Measurements from ENCODE around the gene FGGY. TPM values are rescaled to one million over a fixed set of nuclear protein-coding genes. Genes with fewer than 3 reads are reported as not detected.

The FGGY gene
- total RNA-seq, 2 donors from 2014 or later = 12.2 to 17.4 TPM

GRCh38 chr1:59266180-59266926, 30.5 kb upstream of the FGGY start:
- no peak overlapping the region for H3K4me3 ChIP-seq
- no peaks in the 10 kb centered on the region for H3K27me3 ChIP-seq
- intact Hi-C loops (cut with DNase I) = no loop called here
- no peaks in the 10 kb centered on the region for H3K4me1 ChIP-seq
- 76% methylated on average over 4 of the region's 4 CpGs for whole genome bisulfite sequencing, 2 donors
- no peaks in the 10 kb centered on the region for H3K9me3 ChIP-seq
- ATAC-seq = no peak
- DNase-seq = no peak
- H3K27ac ChIP-seq = peak overlapping the region in 1 of 4 donors; percentile 32
- TF ChIP-seq CTCF (IDR thresholded peaks at IDR 0.05) (no peak), POLR2A (IDR thresholded peaks at IDR 0.05) (no peak)
- no peaks in the 10 kb centered on the region for H3K36me3 ChIP-seq (replicated peaks in 1 of 2; ENCODE audit: insufficient read depth in 1 of 2, low read depth in 2 of 2)

DNA sequence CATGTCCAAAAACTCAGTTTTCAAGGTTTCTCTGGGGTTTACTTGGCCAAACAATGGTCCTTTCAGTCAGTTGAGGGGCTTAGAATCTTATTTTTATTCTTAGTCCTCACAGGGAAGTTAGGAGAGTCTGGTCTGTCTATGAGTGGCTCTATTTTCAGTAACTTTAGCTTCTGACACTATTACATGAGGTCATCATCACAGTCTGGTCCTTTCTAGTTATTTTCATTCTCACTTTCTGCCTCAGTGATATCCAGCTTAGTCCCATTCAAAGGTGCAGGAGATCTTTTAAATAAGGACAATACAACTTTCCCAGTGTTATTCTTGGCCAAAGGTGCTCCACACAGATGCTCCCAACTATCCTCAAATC, 30.0 kb upstream of the FGGY start:
- H3K4me1 ChIP-seq = no peaks in the 10 kb centered on the region
- H3K27me3 ChIP-seq = no peaks in the 10 kb centered on the region
- intact Hi-C loops (cut with DNase I) = no loop called here
- no peaks in the 10 kb centered on the region for H3K9me3 ChIP-seq
- peak overlapping the region in 1 of 4 donors; percentile 32 for H3K27ac ChIP-seq
- TF ChIP-seq CTCF (IDR thresholded peaks at IDR 0.05) = no peak
- TF ChIP-seq POLR2A (IDR thresholded peaks at IDR 0.05) = no peak
- DNase-seq = no peak
- H3K4me3 ChIP-seq = no peak overlapping the region
- no peak for ATAC-seq
- no peaks in the 10 kb centered on the region for H3K36me3 ChIP-seq (replicated peaks in 1 of 2; ENCODE audit: insufficient read depth in 1 of 2, low read depth in 2 of 2)

DNA sequence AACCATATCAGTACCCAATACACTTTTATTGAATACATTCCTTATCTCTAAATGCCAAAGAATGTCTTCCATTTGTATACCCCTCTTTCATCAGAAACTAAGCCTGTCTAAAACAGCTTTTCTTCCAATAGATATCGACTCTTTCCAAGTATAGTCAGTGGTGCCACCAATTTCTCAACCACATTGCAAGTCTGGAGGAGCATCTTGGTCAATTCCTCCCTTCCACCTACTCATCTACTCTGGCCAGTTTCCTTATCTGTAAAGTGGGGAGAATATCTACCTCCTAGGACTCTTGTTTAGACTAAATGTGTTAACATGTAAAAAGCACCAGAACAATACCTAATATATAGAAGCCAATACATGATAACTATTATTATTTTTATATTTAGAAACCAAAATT, 28.5 kb upstream of the FGGY start:
- WGBS, 2 donors = 96 to 97% methylated on average over 1 of the region's 1 CpG
- ATAC-seq = no peak
- intact Hi-C loops (cut with DNase I) = no loop called here
- no peak overlapping the region for H3K4me3 ChIP-seq
- no peaks in the 10 kb centered on the region for H3K36me3 ChIP-seq (replicated peaks in 1 of 2; ENCODE audit: insufficient read depth in 1 of 2, low read depth in 2 of 2)
- no peaks in the 10 kb centered on the region for H3K4me1 ChIP-seq
- no peak for DNase-seq
- no peak overlapping the region for H3K27ac ChIP-seq
- no peaks in the 10 kb centered on the region for H3K9me3 ChIP-seq
- TF ChIP-seq POLR2A (IDR thresholded peaks at IDR 0.05) (no peak), CTCF (IDR thresholded peaks at IDR 0.05) (no peak)
- no peaks in the 10 kb centered on the region for H3K27me3 ChIP-seq

DNA sequence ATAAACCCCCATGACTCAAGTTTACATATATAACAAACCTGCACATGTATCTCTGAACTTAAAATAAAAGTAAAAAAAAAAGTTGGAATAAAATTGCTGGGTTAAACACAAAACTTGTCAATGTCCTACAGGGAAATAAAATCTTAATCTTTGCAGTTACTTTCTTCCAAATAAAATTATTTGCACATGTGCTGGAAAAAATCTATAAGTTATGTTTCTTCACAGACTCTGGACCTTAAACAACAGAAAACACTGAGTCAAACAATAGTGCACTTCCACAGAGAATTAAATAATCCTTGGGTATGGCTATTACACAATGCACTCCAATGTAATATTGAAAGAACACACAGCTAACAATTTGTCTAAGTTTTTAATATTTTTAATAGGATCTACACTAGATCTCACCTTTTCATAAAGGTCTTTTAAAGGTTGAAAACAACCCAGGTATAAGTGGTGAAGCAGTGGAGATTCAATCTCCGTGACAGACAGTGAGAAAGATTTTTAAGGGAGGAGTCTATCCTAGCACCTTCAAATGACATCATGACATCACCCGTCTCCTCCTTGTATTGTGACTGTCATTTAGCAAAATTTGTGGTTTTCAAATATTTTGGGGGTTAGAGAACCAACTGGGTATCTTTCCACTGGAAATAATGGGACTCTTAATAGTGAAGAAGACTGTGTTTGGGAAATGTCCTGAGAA, 25.2 kb upstream of the FGGY start:
- no peaks in the 10 kb centered on the region for H3K4me1 ChIP-seq
- H3K9me3 ChIP-seq = no peaks in the 10 kb centered on the region
- no peak for DNase-seq

More for the DNA sequence above, 25.2 kb upstream of the FGGY start:
- Histone ChIP-seq H3K36me3 (replicated peaks in 1 of 2; ENCODE audit: insufficient read depth in 1 of 2, low read depth in 2 of 2) (no peaks in the 10 kb centered on the region), H3K27me3 (no peaks in the 10 kb centered on the region), H3K27ac (no peak overlapping the region), H3K4me3 (no peak overlapping the region)
- ATAC-seq = no peak
- TF ChIP-seq POLR2A (IDR thresholded peaks at IDR 0.05) (no peak), CTCF (IDR thresholded peaks at IDR 0.05) (no peak)
- intact Hi-C loops (cut with DNase I) = no loop called here
- WGBS, 2 donors = 89 to 93% methylated on average over 2 of the region's 2 CpGs

Measured in body of pancreas (tissue), 4 donors.